DMS53 treated with DMSO at 0.1 percent for 48 hours (cell line): ENCODE results near the gene ZFP69.
A peak's percentile ranks its signal among the peaks of the same experiment; 100 is the strongest.
"Not testable (repeated sequence)": the region's sequence is repeated elsewhere in the genome, so short reads cannot be mapped to it uniquely, and the experiment has no call there.

Source experiments
- DNase-seq: peaks from one replicate; lab custom pipeline; 2025; ENCODE audit not compliant: unreplicated experiment; lab: John Stamatoyannopoulos, UW

Gene ZFP69

GRCh38 chr1:40476924-40477677 is at the start of gene ZFP69:
ZFP69 (plus strand) TSS chr1:40477290; CDS start chr1:40479362, 2,072 bp downstream.
- peak; percentile 54 for DNase-seq

GRCh38 chr1:40431385-40431784 is 45.7 kb upstream of the ZFP69 start:
- DNase-seq, result no peak

GRCh38 chr1:40432644-40433390 is 44.3 kb upstream of the ZFP69 start:
- no peak for DNase-seq

- DNase-seq, result no peak
These were observed 41.6 kb upstream of the ZFP69 start for GRCh38 chr1:40435471-40435870.

- DNase-seq, result no peak
These were observed 41.2 kb upstream of the ZFP69 start for GRCh38 chr1:40435876-40436275.

GRCh38 chr1:40438391-40439015 is 38.6 kb upstream of the ZFP69 start:
- DNase-seq, result peak; percentile 23

GRCh38 chr1:40439247-40439646 is 37.8 kb upstream of the ZFP69 start:
- DNase-seq, result no peak

GRCh38 chr1:40449684-40450494 is 27.2 kb upstream of the ZFP69 start, which contains the start of gene ZFP69B:
ZFP69B (plus strand) TSS chr1:40450476; CDS start chr1:40450962, 486 bp downstream.
- DNase-seq, result peak; percentile 72

GRCh38 chr1:40450495-40451237 is 26.4 kb upstream of the ZFP69 start:
- no peak for DNase-seq

GRCh38 chr1:40451238-40451585 is 25.9 kb upstream of the ZFP69 start:
- DNase-seq, result no peak

GRCh38 chr1:40454873-40455272 is 22.2 kb upstream of the ZFP69 start:
- DNase-seq, result no peak

- DNase-seq, result no peak
These were observed 14.0 kb upstream of the ZFP69 start for GRCh38 chr1:40462956-40463590.

- no peak for DNase-seq
These were observed 7.8 kb upstream of the ZFP69 start for GRCh38 chr1:40469327-40469726.

GRCh38 chr1:40475268-40475667 is 1.8 kb upstream of the ZFP69 start:
- no peak for DNase-seq

- DNase-seq, result no peak
These were observed 576 bp downstream of the ZFP69 start for GRCh38 chr1:40477678-40478053.

GRCh38 chr1:40478276-40478675 is 1.2 kb downstream of the ZFP69 start:
- DNase-seq, result no peak

- DNase-seq, result no peak
These were observed 2.1 kb downstream of the ZFP69 start for GRCh38 chr1:40479156-40479555.

GRCh38 chr1:40495315-40495903 is 18.3 kb downstream of the ZFP69 start:
- DNase-seq, result no peak

- not testable (repeated sequence) for DNase-seq
These were observed 25.6 kb downstream of the ZFP69 start for GRCh38 chr1:40502651-40503050.

- no peak for DNase-seq
These were observed 30.9 kb downstream of the ZFP69 start for GRCh38 chr1:40507973-40508372.
